H1 (cell line): Measurements from ENCODE around the gene PAX5.

Experiments
- CEBPB ChIP-seq: IDR thresholded peaks from 2 replicates; pipeline ENCODE4 v1.6.1; 2012; ENCODE audit warnings: low read depth, low read length
- CREB1 ChIP-seq: IDR thresholded peaks from 2 replicates; pipeline ENCODE4 v1.6.1; 2012; ENCODE audit warnings: inconsistent platforms
- NRF1 ChIP-seq: IDR thresholded peaks from 2 replicates; pipeline ENCODE4 v1.6.1; 2011; ENCODE audit warnings: mild to moderate bottlenecking, low read depth, low read length, improper control_type of control experiment
- POLR2A ChIP-seq, 2 experiments: IDR thresholded peaks; 1 replicate in 1 of 2; 2 replicates in 1 of 2; pipeline ENCODE4 v1.6.1; 2011; ENCODE audit warnings: low read depth in 2 of 2, low read length in 2 of 2, mild to moderate bottlenecking in 2 of 2; ENCODE audit errors: control extremely low read depth in 1 of 2
- RBBP5 ChIP-seq: IDR thresholded peaks from 2 replicates; pipeline ENCODE4 v1.7.1; 2012; ENCODE audit warnings: low read depth, mild to moderate bottlenecking, inconsistent platforms, low read length, moderate library complexity, borderline replicate concordance
- TCF12 ChIP-seq: IDR thresholded peaks from 2 replicates; pipeline ENCODE4 v1.6.1; 2011; ENCODE audit warnings: low read depth, mild to moderate bottlenecking, low read length
- TF ChIP-seq, protein P1 (sequence below), 3 experiments: IDR thresholded peaks; 1 replicate in 2 of 3; 2 replicates in 1 of 3; pipeline versions ENCODE4 v1.5.1 to v1.6.1; 2011; ENCODE audit warnings: low read length in 3 of 3, mild to moderate bottlenecking in 3 of 3, inconsistent platforms in 2 of 3, low read depth in 1 of 3, moderate library complexity in 1 of 3; ENCODE audit not compliant: insufficient read depth in 1 of 3; ENCODE audit errors: control extremely low read depth in 1 of 3
- TF ChIP-seq, protein P2 (sequence below): IDR thresholded peaks from 2 replicates; pipeline ENCODE4 v1.6.1; 2011; ENCODE audit warnings: low read length, improper control_type of control experiment

DNA sequence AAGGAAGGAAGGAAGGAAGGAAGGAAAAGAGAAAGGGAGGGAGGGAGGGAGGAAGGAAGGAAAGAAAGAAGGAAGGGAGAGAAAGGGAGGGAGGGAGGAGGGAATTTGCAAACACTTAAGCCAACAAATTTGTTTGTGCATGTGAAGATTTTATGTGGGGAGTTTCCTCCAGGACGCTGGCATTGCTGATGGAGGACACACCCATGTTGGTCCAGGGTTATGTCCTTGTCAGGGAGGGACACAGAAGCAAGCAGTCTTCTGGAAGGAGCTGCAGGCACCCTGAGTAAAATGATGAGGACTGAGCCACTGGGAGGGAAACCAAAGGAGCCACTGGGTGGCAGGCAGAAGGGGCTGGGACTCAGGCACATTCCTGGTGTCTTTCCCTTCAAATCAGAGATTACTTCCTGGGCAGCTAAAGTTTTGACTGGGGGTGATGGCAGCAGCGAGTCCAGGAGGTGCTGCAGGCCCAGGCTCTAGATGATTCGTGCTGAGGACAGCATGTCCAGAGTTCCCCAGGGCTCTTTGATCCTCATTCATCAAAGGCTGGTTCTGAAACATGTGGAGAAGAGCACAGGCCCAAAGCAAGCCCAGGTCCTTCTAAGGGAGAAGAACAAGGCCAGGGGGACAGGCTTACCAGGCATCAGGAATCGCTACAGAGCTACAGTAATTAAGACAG lies 109.2 kb downstream of the PAX5 start:
- TF ChIP-seq, protein P1, sequence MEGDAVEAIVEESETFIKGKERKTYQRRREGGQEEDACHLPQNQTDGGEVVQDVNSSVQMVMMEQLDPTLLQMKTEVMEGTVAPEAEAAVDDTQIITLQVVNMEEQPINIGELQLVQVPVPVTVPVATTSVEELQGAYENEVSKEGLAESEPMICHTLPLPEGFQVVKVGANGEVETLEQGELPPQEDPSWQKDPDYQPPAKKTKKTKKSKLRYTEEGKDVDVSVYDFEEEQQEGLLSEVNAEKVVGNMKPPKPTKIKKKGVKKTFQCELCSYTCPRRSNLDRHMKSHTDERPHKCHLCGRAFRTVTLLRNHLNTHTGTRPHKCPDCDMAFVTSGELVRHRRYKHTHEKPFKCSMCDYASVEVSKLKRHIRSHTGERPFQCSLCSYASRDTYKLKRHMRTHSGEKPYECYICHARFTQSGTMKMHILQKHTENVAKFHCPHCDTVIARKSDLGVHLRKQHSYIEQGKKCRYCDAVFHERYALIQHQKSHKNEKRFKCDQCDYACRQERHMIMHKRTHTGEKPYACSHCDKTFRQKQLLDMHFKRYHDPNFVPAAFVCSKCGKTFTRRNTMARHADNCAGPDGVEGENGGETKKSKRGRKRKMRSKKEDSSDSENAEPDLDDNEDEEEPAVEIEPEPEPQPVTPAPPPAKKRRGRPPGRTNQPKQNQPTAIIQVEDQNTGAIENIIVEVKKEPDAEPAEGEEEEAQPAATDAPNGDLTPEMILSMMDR (IDR thresholded peaks at IDR 0.05; ENCODE audit: control extremely low read depth in 1 of 3, insufficient read depth in 1 of 3, low read depth in 1 of 3, low read length in 3 of 3) = no peak
- no peak for TF ChIP-seq NRF1
- peak in 1 of 2 experiments; percentile 53; a peak in 2 of 3 replicates for TF ChIP-seq POLR2A (IDR thresholded peaks at IDR 0.05; ENCODE audit: control extremely low read depth in 1 of 2, low read depth in 2 of 2, low read length in 2 of 2)
- no peak for TF ChIP-seq TCF12
- no peak for TF ChIP-seq CEBPB
- TF ChIP-seq CREB1 = no peak
- no peak for TF ChIP-seq RBBP5
- TF ChIP-seq, protein P2, sequence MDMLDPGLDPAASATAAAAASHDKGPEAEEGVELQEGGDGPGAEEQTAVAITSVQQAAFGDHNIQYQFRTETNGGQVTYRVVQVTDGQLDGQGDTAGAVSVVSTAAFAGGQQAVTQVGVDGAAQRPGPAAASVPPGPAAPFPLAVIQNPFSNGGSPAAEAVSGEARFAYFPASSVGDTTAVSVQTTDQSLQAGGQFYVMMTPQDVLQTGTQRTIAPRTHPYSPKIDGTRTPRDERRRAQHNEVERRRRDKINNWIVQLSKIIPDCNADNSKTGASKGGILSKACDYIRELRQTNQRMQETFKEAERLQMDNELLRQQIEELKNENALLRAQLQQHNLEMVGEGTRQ = no peak
